Forelimb muscle (tissue), 1 donor: ENCODE results near the gene OR51V1. TPM values are rescaled to one million over a fixed set of nuclear protein-coding genes. Genes with fewer than 3 reads are reported as not detected.
"Not testable (repeated sequence)": the region's sequence is repeated elsewhere in the genome, so short reads cannot be mapped to it uniquely, and the experiment has no call there.

Experiments used
- DNase-seq: peaks from one replicate; pipeline ENCODE4 v3.0.0-alpha.2; 2013; ENCODE audit warnings: low read depth
- polyA plus RNA-seq: library from polyadenylated mRNA; unstranded; fragments of 120-200 nt; gene quantifications from one replicate; pipeline ENCODE4 v1.2.1, GENCODE V29; 2013; ENCODE audit not compliant: insufficient read length

The OR51V1 gene
- polyA plus RNA-seq, 1 donor, result not detected

DNA sequence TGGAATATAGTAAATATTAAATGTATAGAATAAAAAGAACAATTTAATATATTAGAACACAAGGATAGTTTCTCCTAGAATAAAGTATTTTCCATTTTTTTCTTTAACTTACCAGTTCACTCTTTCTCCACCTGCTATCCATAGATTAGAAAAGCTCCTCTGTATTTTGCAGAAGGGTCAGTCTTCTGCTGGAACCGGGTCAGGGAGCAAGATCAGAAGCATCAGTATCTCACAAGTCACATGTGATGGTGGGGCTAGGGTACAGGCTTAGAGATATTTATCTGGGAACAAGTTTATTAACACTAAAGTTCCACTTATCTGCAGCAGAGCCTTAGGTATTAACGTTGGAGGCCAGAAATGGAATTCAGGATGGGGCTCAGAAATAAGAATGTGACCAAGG, 28.6 kb downstream of the OR51V1 start:
- no peak for DNase-seq

DNA sequence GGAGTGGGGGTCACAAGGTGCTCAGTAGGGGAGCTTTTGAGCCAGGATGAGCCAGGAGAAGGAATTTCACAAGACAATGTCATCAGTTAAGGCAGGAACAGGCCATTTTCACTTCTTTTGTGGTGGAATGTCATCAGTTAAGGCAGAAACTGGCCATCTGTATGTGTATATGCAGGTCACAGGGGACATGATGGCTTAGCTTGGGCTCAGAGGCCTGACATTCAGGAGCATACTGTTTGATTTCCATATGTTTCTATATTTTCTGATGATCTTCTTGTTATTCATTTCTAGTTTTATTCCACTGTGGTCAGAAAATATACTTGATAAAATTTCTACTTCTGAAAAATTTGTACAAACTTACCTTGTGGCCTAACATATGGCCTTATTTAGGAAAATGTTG, 34.6 kb downstream of the OR51V1 start:
- DNase-seq, result not testable (repeated sequence)

DNA sequence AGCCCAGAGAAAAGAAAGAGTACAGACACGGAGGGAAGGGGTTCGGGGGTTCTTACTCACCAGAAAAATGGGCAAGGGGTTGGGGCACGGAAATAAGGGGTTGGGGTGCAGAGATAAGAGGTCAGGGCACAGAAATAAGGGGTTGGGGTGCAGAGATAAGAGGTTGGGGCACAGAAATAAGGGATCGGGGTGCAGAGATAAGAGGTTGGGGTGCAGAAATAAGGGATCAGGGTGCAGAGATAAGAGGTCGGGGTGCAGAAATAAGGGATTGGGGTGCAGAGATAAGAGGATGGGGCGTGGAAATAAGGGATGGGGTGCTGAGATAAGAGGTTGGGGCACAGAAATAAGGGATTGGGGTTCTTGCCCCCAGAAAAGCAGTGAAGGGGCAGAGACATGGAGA, 35.7 kb downstream of the OR51V1 start:
- not testable (repeated sequence) for DNase-seq

DNA sequence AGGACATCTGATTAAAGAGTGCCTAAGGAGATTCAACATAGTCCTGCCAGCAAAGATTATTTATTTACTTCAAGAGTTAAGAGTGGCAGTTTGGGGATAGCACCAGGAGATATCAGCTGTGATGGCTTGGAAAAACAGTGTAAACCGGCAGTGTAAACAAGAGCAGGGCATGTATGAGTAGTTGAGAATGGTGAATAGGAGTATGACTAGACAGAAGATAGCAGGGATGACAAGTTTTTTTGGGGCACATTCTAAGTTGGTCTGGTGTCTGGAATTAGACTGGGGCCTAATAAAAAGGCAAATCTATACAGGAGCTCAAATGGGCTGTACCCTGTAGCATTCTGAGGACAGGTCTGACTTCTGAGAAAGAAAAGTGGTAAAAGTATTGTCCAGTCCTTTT, 39.4 kb downstream of the OR51V1 start:
- not testable (repeated sequence) for DNase-seq

DNA sequence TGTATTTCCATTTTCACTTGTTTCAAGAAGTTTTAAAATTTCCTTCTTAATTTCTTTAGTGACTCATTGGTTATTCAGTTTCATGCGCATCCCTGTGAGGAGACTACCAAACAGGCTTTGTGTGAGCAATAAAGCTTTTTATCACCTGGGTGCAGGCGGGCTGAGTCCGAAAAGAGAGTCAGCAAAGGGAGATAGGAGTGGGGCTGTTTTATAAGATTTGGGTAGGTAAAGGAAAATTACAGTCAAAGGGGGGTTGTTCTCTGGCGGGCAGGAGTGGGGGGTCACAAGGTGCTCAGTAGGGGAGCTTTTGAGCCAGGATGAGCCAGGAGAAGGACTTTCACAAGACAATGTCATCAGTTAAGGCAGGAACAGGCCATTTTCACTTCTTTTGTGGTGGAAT, 40.3 kb downstream of the OR51V1 start:
- DNase-seq, result not testable (repeated sequence)

DNA sequence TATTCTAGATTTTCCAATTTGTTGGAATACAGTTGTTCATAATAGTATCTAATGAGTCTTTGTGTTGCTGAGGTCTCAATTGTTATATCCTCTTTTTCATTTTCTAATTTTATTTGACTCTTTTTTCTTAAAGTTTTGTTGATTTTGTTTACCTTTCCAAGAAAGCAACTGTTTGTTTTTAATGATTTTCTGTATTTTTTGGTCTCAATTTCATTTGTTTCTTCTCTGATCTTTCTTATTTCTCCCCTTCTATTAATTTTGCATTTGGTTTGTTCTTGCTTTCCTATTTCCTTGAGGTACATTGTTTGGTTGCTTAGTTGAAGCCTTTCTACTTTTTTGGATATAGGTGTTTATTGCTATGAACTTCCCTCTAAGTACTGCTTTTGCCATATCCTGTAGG, 40.7 kb downstream of the OR51V1 start:
- no peak for DNase-seq

DNA sequence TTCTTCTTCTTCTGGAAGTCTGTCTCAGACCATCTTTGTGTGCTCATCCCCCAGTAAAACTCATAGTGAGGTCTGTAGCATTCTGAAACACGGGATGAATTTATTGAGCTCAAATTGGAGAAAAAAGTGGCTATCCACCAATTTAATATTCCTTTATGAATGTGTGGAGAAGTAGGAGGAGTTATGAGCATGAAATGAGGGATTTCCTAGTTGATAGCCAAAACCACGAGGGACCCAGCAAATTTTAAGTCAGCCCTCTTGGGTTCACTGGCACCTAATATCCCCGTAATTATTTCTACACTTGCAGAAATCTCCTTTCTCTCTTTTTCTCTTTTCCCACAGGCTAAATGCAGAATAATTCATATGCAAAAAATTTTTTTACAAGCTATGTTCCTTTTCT, 45.8 kb downstream of the OR51V1 start, which contains the start of gene OR52A1:
OR52A1 (minus strand) TSS at position 101 of the 400 bp plus-strand sequence. CDS start 2,388 bp downstream, outside the sequence.
- no peak for DNase-seq

DNA sequence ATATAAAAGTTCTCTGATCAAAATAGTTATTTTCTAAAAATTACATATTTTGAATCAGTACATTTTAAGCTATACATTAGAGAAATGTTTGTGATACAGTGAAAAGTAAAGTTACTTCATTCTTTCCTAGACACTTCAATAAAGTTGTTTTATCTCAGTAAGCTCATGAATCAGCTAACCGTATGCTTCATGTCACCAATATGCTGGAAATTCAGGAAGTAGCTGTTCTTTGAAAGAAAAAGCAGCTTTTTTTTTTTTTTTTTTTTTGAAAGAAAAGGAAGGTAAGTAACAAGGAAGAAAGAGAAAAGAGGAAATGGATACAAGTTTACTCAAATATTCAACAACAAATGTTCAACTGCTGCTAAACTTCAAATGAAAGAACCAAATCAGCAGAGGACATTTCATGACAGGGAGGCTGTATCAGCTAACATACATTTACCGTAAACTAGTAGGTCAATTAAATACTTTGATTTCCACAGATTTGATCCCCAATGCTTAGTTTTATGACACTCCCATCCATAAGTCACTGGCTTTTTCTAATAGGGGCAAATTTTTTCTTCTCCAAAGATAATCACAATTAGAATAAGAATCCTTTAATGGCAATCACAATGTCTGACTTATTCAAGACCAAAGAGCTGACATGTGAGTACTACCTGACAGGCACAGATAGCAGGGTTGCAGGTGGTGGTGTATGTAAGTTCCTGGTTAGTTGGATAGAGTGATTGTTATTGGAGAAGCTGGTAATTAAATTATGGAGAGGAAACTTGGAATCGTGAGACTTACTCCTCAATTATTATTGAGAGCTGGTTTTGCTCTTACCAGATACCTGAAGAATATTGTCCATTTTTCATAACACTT, 46.7 kb downstream of the OR51V1 start:
- DNase-seq, result no peak

DNA sequence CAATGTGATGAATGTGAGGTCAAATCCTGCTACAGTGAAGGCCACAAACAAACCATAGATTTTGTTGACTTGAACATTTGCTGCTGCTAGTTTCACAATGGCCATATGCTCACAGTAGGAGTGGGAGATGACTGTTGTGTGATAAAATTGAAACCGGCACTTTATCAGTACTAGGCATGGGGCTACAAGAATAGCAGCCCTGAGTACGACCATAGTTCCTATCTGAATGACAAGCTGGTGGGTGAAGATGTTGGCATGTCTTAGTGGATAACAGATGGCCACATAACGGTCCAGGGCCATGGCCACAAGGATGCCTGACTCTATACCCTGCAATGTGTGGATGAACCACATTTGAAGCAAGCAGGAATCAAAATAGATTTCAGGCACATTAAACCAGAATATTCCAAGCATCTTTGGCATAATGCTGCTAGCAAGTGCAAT, 48.7 kb downstream of the OR51V1 start:
- DNase-seq, result no peak

Other genes with a start within 250 kb of the OR51V1 start
- gene OR51A2, start 245.0 kb downstream of the OR51V1 start, polyA plus RNA-seq, result not detected
- 0.06 TPM for gene OR51L1, start 205.8 kb downstream of the OR51V1 start, polyA plus RNA-seq
- gene OR52J3, start 154.2 kb downstream of the OR51V1 start, polyA plus RNA-seq, result not detected
- not detected for gene OR52E2, start 141.1 kb downstream of the OR51V1 start, polyA plus RNA-seq
- gene OR52E1, start 131.1 kb downstream of the OR51V1 start, polyA plus RNA-seq, result not detected
- gene OR52A5, start 62.3 kb downstream of the OR51V1 start, polyA plus RNA-seq, result not detected
- 0.03 TPM for gene OR52A1, start 45.9 kb downstream of the OR51V1 start, polyA plus RNA-seq
- 273 TPM for gene HBB, start 26.4 kb upstream of the OR51V1 start, polyA plus RNA-seq
- gene HBD, start 33.8 kb upstream of the OR51V1 start, polyA plus RNA-seq, result not detected
- gene HBG1, start 49.2 kb upstream of the OR51V1 start, polyA plus RNA-seq, result 9.4 TPM
- gene HBG2, start 54.1 kb upstream of the OR51V1 start, polyA plus RNA-seq, result 4,005 TPM
- 5.5 TPM for gene HBE1, start 69.3 kb upstream of the OR51V1 start, polyA plus RNA-seq
- not detected for gene OR51B4, start 101.3 kb upstream of the OR51V1 start, polyA plus RNA-seq
- gene OR51B2, start 123.6 kb upstream of the OR51V1 start, polyA plus RNA-seq, result not detected
- 0.15 TPM for gene OR51B5, start 142.8 kb upstream of the OR51V1 start, polyA plus RNA-seq
- gene OR51B6, start 150.8 kb upstream of the OR51V1 start, polyA plus RNA-seq, result not detected
- gene OR51M1, start 183.1 kb upstream of the OR51V1 start, polyA plus RNA-seq, result not detected
- not detected for gene OR51Q1, start 221.4 kb upstream of the OR51V1 start, polyA plus RNA-seq
- gene OR51I1, start 240.8 kb upstream of the OR51V1 start, polyA plus RNA-seq, result not detected
- gene OR51I2, start 248.6 kb upstream of the OR51V1 start, polyA plus RNA-seq, result not detected